B cell (primary cell): ENCODE data around the gene DYRK4. TPM values are rescaled to one million over a fixed set of nuclear protein-coding genes. Genes with fewer than 3 reads are reported as not detected.
"Not testable (repeated sequence)": the region's sequence is repeated elsewhere in the genome, so short reads cannot be mapped to it uniquely, and the experiment has no call there.

Source experiments
- ATAC-seq: fragments of 200-7000 bp; cut with Tn5 transposase; one replicate; pipeline ENCODE4 v1.10.0; 2021; ENCODE audit warnings: low read depth, mild to moderate bottlenecking, moderate number of reproducible peaks, moderate library complexity
- CTCF ChIA-PET: fragments of 350-600 bp; sonication (Branson Sonifier 250); formaldehyde crosslinking; loops from one replicate; lab custom pipeline; 2021; ENCODE audit warnings: antibody characterized with exemption, inconsistent platforms; lab: Charles Lee
- POLR2A ChIA-PET: fragments of 350-600 bp; sonication (Branson Sonifier 250); formaldehyde crosslinking; loops from one replicate; lab custom pipeline; 2021; ENCODE audit warnings: antibody characterized with exemption; lab: Charles Lee
- DNase-seq: peaks from one replicate; pipeline ENCODE4 v3.0.0; 2013
- H2AFZ ChIP-seq: 2 replicates; pipeline ENCODE4 v1.6.1; 2012; ENCODE audit warnings: mild to moderate bottlenecking, low read depth, low read length; ENCODE audit not compliant: insufficient read depth, poor library complexity, severe bottlenecking
- H3K27ac ChIP-seq, 2 donors: 1 replicate in 1 of 2; 2 replicates in 1 of 2; pipeline ENCODE4 v1.5.1; 2012 to 2013; ENCODE audit warnings: low read length in 2 of 2, mild to moderate bottlenecking in 2 of 2, moderate library complexity in 1 of 2
- H3K27me3 ChIP-seq, 4 experiments: fragments of 200-600 bp in 1 of 4; sonication (generic) in 1 of 4; replicated peaks in 1 of 4; 1 replicate in 2 of 4; 2 replicates in 2 of 4; pipeline versions ENCODE4 v1.6.1 to v1.7.0; 2013 to 2016; ENCODE audit warnings: low read length in 3 of 4, mild to moderate bottlenecking in 2 of 4, mixed read lengths in 1 of 4, moderate library complexity in 1 of 4; ENCODE audit not compliant: insufficient read depth in 4 of 4, control insufficient read depth in 3 of 4; ENCODE audit errors: control extremely low read depth in 1 of 4
- H3K36me3 ChIP-seq, 2 experiments: replicated peaks in 1 of 2; 1 replicate in 1 of 2; 2 replicates in 1 of 2; pipeline versions ENCODE4 v1.6.1 to v1.7.1; 2013; ENCODE audit warnings: low read length in 1 of 2; ENCODE audit not compliant: insufficient read depth in 2 of 2, control insufficient read depth in 1 of 2; ENCODE audit errors: control extremely low read depth in 1 of 2, extremely low read depth in 1 of 2
- H3K4me1 ChIP-seq, 2 donors: fragments of 200-600 bp in 1 of 2; sonication (generic) in 1 of 2; 1 replicate in 1 of 2; 2 replicates in 1 of 2; pipeline versions ENCODE4 v1.5.1 to v1.6.1; 2013 to 2017; ENCODE audit warnings: low read length in 2 of 2; ENCODE audit not compliant: control insufficient read depth in 2 of 2, insufficient read depth in 2 of 2
- H3K4me2 ChIP-seq: replicated peaks from 2 replicates; pipeline ENCODE3; 2012; ENCODE audit warnings: mild to moderate bottlenecking, low read depth, low read length; ENCODE audit not compliant: poor library complexity, severe bottlenecking
- H3K4me3 ChIP-seq, 5 experiments: fragments of 200-600 bp in 1 of 5; sonication (generic) in 1 of 5; 1 replicate in 3 of 5; 2 replicates in 2 of 5; pipeline versions ENCODE4 v1.5.1 to v1.7.0; 2011 to 2016; ENCODE audit warnings: low read length in 4 of 5, mild to moderate bottlenecking in 4 of 5, low read depth in 2 of 5, control low read depth in 1 of 5, moderate library complexity in 1 of 5; ENCODE audit not compliant: insufficient read depth in 1 of 5; ENCODE audit errors: control extremely low read depth in 1 of 5, extremely low read depth in 1 of 5
- H3K79me2 ChIP-seq: fragments of 200-600 bp; sonication (generic); one replicate; pipeline ENCODE4 v1.6.0; 2016; ENCODE audit warnings: low read length; ENCODE audit not compliant: control insufficient read depth, insufficient read depth
- H3K9ac ChIP-seq: fragments of 200-600 bp; sonication (generic); 2 replicates; pipeline ENCODE4 v1.6.1; 2017; ENCODE audit warnings: mild to moderate bottlenecking, low read length, moderate library complexity
- H3K9me3 ChIP-seq, 3 donors: one replicate each; pipeline versions ENCODE4 v1.6.1 to v1.7.1; 2013; ENCODE audit warnings: low read length in 2 of 3; ENCODE audit not compliant: control insufficient read depth in 2 of 3, insufficient read depth in 1 of 3; ENCODE audit errors: control extremely low read depth in 1 of 3
- H4K20me1 ChIP-seq: 2 replicates; pipeline ENCODE4 v1.6.0; 2012; ENCODE audit warnings: mild to moderate bottlenecking, low read length; ENCODE audit not compliant: insufficient read depth, control insufficient read depth, poor library complexity, severe bottlenecking
- H3K27ac Mint-ChIP-seq: one replicate; pipeline ENCODE4 v1.8.0; 2021; ENCODE audit warnings: mixed read lengths
- H3K27me3 Mint-ChIP-seq: one replicate; pipeline ENCODE4 v1.8.0; 2021; ENCODE audit warnings: mixed read lengths
- H3K4me1 Mint-ChIP-seq: one replicate; pipeline ENCODE4 v1.8.0; 2021; ENCODE audit warnings: mixed read lengths
- H3K4me3 Mint-ChIP-seq: one replicate; pipeline ENCODE4 v1.8.0; 2021; ENCODE audit warnings: mixed read lengths
- H3K9me3 Mint-ChIP-seq: one replicate; pipeline ENCODE4 v1.8.0; 2022; ENCODE audit warnings: mixed read lengths; ENCODE audit not compliant: insufficient read depth
- CTCF ChIP-seq: fragments of 200-600 bp; IDR thresholded peaks from one replicate; pipeline ENCODE4 v1.8.0; 2022; ENCODE audit warnings: antibody characterized with exemption, mild to moderate bottlenecking
- EZH2 ChIP-seq: IDR thresholded peaks from 2 replicates; pipeline ENCODE4 v1.6.1; 2012; ENCODE audit warnings: borderline replicate concordance, low read depth, mild to moderate bottlenecking, moderate library complexity, low read length; ENCODE audit not compliant: insufficient read depth, poor library complexity, severe bottlenecking
- WGBS: methylation state at CpG from one replicate; pipeline ENCODE4 v1.1.5; 2013; ENCODE audit warnings: missing lambda C conversion rate; ENCODE audit not compliant: insufficient coverage; 5-methylcytosine and 5-hydroxymethylcytosine counted together
- intact Hi-C: fragments of 100-400 bp; cut with micrococcal nuclease; formaldehyde crosslinking; loops from one replicate; pipeline ENCODE4 v1.10.0; 2022
- polyA plus RNA-seq: library from polyadenylated mRNA; depleted of rRNA; stranded (reverse); fragments of >200 nt; gene quantifications from 2 replicates; pipeline ENCODE4 v1.2.3, GENCODE V29; 2012
- total RNA-seq, 2 donors: library from RNA; stranded (reverse); fragments of 120-200 nt in 1 of 2; gene quantifications; 1 replicate in 1 of 2; 2 replicates in 1 of 2; pipeline versions ENCODE4 v1.2.3 to v1.2.4, GENCODE V29; 2013 to 2022

The DYRK4 gene
- total and polyA plus RNA-seq, 2 donors (not counting 1 experiment from before 2014, with no cell fraction given): 41.3 to 63.3 TPM

- intact Hi-C loops: no loop called here
- ChIA-PET CTCF (interaction anchor here (0.6 kb wide), 1 partner anchor 672 kb away, joined by 3 read pairs; no protein-coding TSS in a partner anchor), POLR2A (no interaction called here)
- Mint-ChIP-seq H3K9me3 (no peaks in the 10 kb centered on the region), H3K27me3 (no peaks in the 10 kb centered on the region), H3K4me3 (no peak overlapping the region), H3K27ac (no peak overlapping the region), H3K4me1 (no peaks in the 10 kb centered on the region)
- WGBS: 100% methylated on average over 2 of the region's 5 CpGs
- H3K4me2 ChIP-seq: no peak overlapping the region
- no peaks in the 10 kb centered on the region for H3K79me2 ChIP-seq
- no peak overlapping the region for H3K9ac ChIP-seq
- TF ChIP-seq EZH2: no peak
- TF ChIP-seq CTCF: no peak
- H3K9me3 ChIP-seq: no peaks in the 10 kb centered on the region
- no peak overlapping the region for H3K4me3 ChIP-seq
- no peaks in the 10 kb centered on the region for H3K4me1 ChIP-seq
- H3K27ac ChIP-seq: no peak overlapping the region
- no peaks in the 10 kb centered on the region for H4K20me1 ChIP-seq
- no peak overlapping the region for H2AFZ ChIP-seq
- no peaks in the 10 kb centered on the region for H3K27me3 ChIP-seq
- ATAC-seq (no peak), DNase-seq (no peak)
- peaks cover 8 to 30% of the 10 kb centered on the region in 2 experiments for H3K36me3 ChIP-seq
These were observed 43.8 kb upstream of the DYRK4 start for GRCh38 chr12:4518106-4518728.

- no CpG with 5 or more reads among the region's 7 CpGs for WGBS
- H3K4me2 ChIP-seq, H3K4me1 ChIP-seq, H3K9ac ChIP-seq, H3K79me2 ChIP-seq, H3K9me3 Mint-ChIP-seq, H3K27me3 Mint-ChIP-seq, H3K4me3 ChIP-seq, H3K27ac Mint-ChIP-seq, intact Hi-C loops, H3K4me1 Mint-ChIP-seq, DNase-seq, H3K27ac ChIP-seq, H2AFZ ChIP-seq, H4K20me1 ChIP-seq, H3K9me3 ChIP-seq, H3K4me3 Mint-ChIP-seq, POLR2A ChIA-PET, ATAC-seq, H3K27me3 ChIP-seq: not testable (repeated sequence)
- CTCF ChIA-PET: interaction anchor here (1.2 to 6.1 kb wide), 2 partner anchors 83 to 638 kb away, joined by 3 to 43 read pairs; no protein-coding TSS in a partner anchor
- H3K36me3 ChIP-seq: peaks cover 7 to 38% of the 10 kb centered on the region in 2 experiments
These were observed 38.6 kb upstream of the DYRK4 start for GRCh38 chr12:4523443-4523842.
